CD4-positive, alpha-beta T cell treated with Interleukin-15 for 4 hours (primary cell): ENCODE measurements around the gene ZC3H13.
"Not testable (repeated sequence)": the region's sequence is repeated elsewhere in the genome, so short reads cannot be mapped to it uniquely, and the experiment has no call there.

Experiments
- DNase-seq: peaks from one replicate; pipeline ENCODE4 v3.0.0-alpha.2; 2020; ENCODE audit warnings: low spot score

The ZC3H13 gene

GRCh38 chr13:46010148-46010547 is 42.4 kb downstream of the ZC3H13 start:
- DNase-seq = no peak

DNA sequence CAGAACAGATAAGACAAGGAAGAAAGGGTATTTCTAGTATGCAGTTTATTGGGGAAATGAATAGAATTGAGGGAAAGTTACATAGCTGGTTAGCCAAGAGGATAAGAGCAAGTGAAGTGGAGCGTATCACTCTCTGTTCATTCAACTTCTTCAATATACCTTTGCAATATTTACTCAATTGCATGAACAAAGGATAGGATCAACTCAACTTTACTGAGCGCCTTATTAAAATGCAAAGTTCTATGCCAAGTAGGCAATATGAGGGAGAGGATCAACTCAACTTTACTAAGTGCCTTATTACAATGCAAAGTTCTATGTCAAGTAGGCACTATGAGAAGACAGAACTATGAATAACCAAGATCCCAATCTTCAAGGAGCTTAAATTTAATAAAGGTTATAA is 43.9 kb downstream of the ZC3H13 start:
- DNase-seq = no peak

GRCh38 chr13:46006688-46007452 is 45.7 kb downstream of the ZC3H13 start:
- DNase-seq = no peak

DNA sequence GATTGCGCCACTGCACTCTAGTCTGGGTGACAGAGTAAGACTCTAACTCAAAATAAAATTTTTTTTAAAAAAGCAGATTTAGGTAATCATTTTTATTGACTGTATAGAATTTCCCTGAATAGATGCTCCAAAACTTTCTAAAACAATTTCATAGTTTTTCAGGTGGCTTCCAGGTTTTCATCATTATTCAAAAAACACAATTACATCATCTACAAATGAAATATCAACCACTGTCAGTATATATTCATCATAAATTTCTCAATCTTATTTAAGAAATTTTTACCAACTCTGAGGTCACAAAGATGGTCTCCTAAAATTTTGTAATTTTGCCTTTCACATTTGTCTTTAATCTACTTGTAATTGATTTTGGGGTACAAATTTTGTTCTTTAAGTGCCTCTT is 48.1 kb downstream of the ZC3H13 start:
- DNase-seq = no peak

GRCh38 chr13:45996631-45997030 is 55.9 kb downstream of the ZC3H13 start:
- DNase-seq = no peak

DNA sequence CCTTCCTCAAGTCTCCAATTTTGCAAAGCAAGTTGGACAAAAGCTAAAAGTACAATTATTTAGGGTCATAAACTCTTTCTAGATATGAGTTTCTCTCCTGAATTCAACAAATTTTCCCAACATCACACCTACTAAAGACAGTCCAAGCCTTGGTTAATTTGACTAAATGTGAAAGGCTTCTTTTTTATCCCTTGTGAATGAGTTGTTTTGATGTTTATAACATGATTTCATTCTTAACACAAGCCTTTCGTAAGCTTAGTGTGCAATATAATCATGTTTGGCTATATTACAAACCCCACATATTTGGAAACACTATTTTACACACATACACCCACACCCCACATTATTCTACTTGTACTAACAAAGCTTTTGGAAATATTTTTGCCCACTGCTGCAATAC is 57.3 kb downstream of the ZC3H13 start:
- DNase-seq = no peak

- DNase-seq = no peak
Measured at GRCh38 chr13:45994752-45995151, 57.8 kb downstream of the ZC3H13 start.

DNA sequence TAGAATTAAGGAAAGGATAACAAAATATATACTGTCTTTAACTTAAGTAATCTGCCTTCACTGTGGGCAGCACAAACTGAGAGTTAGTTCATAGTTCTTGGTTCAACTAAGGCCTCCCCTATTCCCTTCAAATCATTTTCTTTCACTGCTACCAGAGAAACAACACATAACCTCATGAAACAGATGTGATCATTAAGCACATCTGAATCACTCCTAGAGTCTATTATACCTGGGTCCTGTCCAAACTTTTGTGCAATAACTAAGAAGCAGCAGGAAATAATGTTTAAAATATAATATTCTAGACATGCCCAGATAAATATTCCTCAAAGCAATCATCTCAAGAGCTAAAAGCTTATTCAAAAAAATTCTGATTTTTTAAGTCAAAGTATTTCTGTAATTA is 62.9 kb downstream of the ZC3H13 start:
- DNase-seq = no peak

DNA sequence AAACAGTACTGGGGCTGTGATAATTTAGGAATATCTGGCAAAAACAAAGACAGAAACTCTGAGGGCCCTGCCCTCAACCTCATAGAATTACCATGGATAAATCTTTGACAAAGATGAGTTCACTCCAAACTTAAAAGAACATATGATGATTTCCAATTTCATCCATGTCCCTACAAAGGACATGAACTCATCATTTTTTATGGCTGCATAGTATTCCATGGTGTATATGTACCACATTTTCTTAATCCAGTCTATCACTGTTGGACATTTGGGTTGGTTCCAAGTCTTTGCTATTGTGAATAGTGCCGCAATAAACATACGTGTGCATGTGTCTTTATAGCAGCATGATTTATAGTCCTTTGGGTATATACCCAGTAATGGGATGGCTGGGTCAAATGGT is 71.4 kb downstream of the ZC3H13 start:
- not testable (repeated sequence) for DNase-seq

DNA sequence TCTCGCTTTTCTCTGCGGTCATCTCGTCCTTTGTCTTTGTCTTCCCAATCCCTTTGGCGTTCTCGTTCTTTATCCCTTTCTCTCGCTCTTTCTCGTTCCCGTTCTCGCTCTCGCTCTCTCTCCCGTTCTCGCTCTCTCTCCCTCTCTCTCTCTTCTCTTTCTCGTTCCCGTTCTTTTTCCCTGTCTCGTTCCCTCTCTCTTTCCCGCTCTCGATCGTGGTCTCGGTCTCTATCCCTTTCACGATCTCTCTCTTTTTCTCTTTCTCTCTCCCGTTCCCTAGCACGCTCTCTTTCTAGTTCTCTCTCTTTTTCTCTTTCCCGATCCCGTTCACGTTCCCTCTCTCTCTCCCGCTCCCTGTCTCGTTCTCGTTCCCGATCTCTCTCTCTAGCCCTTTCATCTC is 77.2 kb downstream of the ZC3H13 start:
- DNase-seq = no peak

DNA sequence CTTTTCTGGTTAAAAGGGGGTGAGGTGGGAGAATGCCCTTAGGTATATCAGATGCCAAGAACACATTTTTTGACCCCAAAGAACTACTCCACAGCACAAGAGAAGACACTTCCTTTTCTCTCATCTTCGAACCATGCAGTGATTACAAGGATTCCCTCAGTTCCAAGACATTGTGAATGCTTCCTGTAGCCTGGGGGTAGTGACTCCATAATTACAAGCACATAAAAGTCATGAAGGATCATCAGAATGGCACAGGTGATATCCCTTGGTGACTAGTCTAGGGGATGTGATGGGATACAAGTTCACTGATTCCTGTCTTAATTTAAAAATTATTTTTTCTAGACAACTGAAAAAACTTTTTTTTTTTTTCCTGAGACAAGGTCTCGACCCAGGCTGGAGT is 78.0 kb downstream of the ZC3H13 start:
- no peak for DNase-seq

GRCh38 chr13:45967589-45967988 is 85.0 kb downstream of the ZC3H13 start:
- DNase-seq = no peak

GRCh38 chr13:45966715-45967114 is 85.8 kb downstream of the ZC3H13 start:
- no peak for DNase-seq

DNA sequence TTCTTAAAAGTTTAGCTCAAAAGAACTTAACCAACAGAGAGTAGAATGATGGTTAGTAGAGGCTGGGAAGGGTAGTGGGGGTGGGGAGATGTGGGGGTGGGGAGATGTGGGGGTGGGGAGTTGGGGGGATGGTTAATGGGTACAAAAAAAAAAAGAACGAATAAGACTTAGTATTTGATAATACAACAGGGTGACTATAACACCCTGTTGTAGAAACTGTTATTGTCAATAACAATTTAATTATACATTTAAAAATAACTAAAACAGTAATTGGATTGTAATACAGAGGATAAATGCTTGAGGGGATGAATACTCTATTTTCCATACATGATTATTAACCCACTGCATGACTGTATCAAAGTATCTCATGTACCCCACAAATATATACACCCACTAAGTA is 91.1 kb downstream of the ZC3H13 start:
- DNase-seq = no peak

DNA sequence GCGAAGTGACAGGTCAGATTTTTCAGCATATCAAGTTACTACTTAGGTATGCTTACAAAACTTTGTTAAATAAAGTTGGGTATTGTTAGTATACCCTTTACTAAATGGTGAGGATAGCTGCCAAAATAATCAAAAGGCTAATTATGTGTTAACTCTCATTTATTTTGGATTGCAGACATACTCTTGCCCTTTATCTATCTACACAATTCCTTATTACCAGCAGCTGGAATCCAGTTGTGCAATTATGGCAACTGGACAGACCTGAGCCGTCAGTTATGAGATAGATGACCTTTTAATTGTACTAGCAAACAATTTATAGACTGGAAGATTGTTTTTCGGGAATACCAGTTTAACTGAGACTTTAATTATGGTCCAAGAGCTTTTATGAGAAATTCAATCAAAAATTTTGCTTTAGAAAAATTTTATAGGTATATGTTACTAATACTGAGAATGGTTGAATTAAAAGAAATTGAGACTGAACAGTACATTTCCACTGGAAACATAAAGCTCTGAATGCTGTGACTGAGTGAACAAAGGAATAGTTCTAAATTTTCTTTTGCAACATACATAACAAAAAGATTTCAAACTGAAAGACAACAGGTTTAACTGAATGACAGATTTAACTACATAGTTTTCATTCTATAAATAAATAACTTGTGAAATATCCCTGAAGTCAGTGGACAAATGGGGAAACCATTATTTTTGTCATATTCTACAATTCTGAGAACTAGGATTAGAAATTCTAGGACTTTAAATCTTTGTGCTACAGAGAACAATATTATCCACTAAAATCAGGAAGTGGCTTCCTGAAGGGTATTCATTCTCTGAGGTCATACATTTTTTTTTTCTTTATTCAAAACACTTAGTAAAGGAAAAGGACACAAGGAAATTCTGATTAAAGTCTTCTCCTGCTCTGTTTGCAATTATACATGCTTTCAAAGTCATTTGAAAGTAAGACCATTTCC is 97.4 kb downstream of the ZC3H13 start:
- no peak for DNase-seq

DNA sequence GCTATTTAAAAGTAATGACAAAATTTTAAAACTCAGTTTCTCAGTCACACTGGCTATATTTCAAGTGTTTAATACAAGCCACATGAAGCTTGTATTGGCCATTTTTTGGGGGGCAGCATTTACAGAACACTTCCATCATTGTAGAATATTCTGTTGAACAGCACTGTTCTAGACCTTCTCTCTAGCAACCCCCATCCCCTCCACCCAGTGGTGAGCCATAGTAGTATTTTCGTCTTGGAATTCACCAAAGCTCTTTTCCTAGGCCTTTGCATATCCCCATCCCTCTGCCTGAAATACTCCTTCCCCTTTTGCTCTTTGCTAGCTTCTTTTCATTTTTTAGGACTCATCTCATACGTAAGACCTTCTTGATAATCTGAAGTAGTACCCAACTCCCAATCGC is 99.5 kb downstream of the ZC3H13 start:
- no peak for DNase-seq

DNA sequence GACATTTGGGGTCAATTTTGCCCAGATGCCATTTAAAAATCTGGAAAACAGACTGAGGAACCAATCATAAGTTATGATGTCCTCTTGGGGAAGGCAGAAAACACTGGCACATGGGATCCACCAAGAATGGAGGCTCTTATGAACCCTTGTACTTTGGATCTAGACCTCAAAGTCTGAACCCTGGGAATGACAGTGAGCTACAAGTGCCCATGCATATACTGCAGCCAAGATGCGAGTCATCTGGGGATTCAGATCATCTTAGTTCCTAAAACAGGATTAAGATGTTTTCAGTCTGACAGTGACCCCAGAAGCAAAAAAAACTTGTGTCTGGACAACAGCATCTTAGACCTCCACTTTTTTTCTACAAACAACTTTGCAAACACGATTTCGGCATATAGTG is 100.8 kb downstream of the ZC3H13 start:
- no peak for DNase-seq

DNA sequence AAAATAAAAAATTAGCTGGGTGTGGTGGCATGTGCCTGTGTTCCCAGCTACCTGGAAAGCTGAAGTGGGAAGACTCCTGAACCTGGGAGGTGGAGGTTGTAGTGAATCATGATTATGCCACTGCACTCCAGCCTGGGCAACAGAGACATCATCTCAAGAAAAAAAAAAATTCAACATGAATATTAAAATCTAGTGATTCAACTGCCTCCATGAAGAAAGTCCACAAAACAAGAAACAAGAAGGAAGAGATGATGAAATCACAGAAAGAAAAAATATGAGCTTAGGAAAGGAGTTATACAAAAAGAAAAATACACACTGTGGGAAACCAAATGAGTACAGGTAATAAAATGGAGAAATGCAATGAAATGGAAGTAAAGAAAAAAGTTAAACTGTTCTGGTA is 101.4 kb downstream of the ZC3H13 start:
- DNase-seq = no peak

- DNase-seq = no peak
Measured at GRCh38 chr13:45950386-45951000, 102.1 kb downstream of the ZC3H13 start.

DNA sequence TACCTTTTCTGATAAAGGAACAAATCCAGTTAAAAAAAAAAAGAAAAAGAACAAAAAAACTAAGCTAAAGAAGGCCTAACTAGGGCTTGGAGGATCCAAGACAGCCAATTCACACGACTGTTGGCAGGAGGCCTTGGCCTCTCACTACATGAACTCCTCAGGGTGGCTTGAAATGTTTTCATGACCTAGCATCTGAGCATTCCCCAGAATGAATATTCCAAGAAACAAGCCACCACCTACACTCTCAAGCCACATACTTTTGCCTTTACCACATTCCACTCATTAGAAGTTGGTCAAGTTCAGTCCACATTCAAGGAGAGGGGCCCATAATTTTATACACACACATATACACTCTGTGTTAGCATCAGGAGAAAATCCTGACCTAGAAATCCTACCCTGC is 103.4 kb downstream of the ZC3H13 start:
- no peak for DNase-seq

- DNase-seq = no peak
Measured at GRCh38 chr13:45943965-45944364, 108.6 kb downstream of the ZC3H13 start.

GRCh38 chr13:45943120-45943519 is 109.4 kb downstream of the ZC3H13 start:
- DNase-seq = no peak

GRCh38 chr13:45941261-45941660 is 111.3 kb downstream of the ZC3H13 start:
- no peak for DNase-seq
